ENCODE data around the gene FBLN1.

GRCh38 chr22:45510376-45511232 is 7.9 kb downstream of the FBLN1 start:
- TF ChIP-seq, protein P1, sequence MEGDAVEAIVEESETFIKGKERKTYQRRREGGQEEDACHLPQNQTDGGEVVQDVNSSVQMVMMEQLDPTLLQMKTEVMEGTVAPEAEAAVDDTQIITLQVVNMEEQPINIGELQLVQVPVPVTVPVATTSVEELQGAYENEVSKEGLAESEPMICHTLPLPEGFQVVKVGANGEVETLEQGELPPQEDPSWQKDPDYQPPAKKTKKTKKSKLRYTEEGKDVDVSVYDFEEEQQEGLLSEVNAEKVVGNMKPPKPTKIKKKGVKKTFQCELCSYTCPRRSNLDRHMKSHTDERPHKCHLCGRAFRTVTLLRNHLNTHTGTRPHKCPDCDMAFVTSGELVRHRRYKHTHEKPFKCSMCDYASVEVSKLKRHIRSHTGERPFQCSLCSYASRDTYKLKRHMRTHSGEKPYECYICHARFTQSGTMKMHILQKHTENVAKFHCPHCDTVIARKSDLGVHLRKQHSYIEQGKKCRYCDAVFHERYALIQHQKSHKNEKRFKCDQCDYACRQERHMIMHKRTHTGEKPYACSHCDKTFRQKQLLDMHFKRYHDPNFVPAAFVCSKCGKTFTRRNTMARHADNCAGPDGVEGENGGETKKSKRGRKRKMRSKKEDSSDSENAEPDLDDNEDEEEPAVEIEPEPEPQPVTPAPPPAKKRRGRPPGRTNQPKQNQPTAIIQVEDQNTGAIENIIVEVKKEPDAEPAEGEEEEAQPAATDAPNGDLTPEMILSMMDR (conservative IDR thresholded peaks at IDR 0.05; ENCODE audit: low read length), result no peak
- TF ChIP-seq EZH2phosphoT487 (IDR thresholded peaks at IDR 0.05; ENCODE audit: borderline replicate concordance), result no peak
